Osteocyte (in vitro differentiated cells): ENCODE data around the gene BRCA1. TPM values are rescaled to one million over a fixed set of nuclear protein-coding genes. Genes with fewer than 3 reads are reported as not detected.

ENCODE experiments used
- DNase-seq: peaks from one replicate; pipeline ENCODE4 v3.0.0; 2021; ENCODE audit warnings: mixed read lengths; ENCODE audit not compliant: unreplicated experiment; ENCODE audit errors: extremely low spot score
- H3K27ac Mint-ChIP-seq: one replicate; pipeline ENCODE4 v1.8.0; 2021; ENCODE audit warnings: mild to moderate bottlenecking, mixed read lengths; ENCODE audit not compliant: unreplicated experiment
- H3K27me3 Mint-ChIP-seq: one replicate; pipeline ENCODE4 v1.8.0; 2021; ENCODE audit warnings: mixed read lengths; ENCODE audit not compliant: unreplicated experiment
- H3K36me3 Mint-ChIP-seq: one replicate; pipeline ENCODE4 v1.8.0; 2021; ENCODE audit warnings: mixed read lengths; ENCODE audit not compliant: unreplicated experiment
- H3K4me1 Mint-ChIP-seq: one replicate; pipeline ENCODE4 v1.8.0; 2021; ENCODE audit warnings: mixed read lengths; ENCODE audit not compliant: unreplicated experiment
- H3K4me3 Mint-ChIP-seq: one replicate; pipeline ENCODE4 v1.8.0; 2021; ENCODE audit warnings: mild to moderate bottlenecking, moderate library complexity, mixed read lengths; ENCODE audit not compliant: unreplicated experiment
- H3K9me3 Mint-ChIP-seq: one replicate; pipeline ENCODE4 v1.8.0; 2021; ENCODE audit warnings: mixed read lengths; ENCODE audit not compliant: unreplicated experiment
- total RNA-seq: library from RNA; stranded (reverse); gene quantifications from 2 replicates; pipeline ENCODE4 v1.2.1, GENCODE V29; 2021
- TF ChIP-seq, protein P1 (sequence below): fragments of 200-600 bp; sonication (generic); IDR thresholded peaks from 2 replicates; pipeline ENCODE4 v1.5.0; 2021; ENCODE audit warnings: antibody characterized with exemption, mild to moderate bottlenecking, moderate library complexity

The BRCA1 gene
- total RNA-seq, 1 donor from 2014 or later: 7.3 TPM

DNA sequence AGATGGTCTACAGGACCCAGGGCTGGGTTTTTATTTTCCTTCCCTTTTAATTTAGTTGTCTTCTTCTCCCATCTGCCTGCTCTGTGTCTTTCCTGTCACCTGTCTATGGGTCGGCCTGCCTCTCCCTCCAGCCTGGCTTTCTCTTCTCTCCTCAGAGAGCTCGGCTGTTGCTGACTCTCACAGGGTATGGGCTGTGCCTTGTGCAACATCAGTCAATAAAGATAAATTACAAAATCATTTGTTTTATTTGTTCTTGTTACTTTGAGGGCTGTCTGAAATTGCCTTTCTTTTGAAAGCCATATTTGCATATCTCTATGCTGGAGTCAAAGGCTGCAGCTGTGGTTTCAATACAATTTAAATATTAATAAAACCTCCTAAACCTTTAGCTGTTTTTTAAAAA is 84.5 kb downstream of the BRCA1 start:
- DNase-seq: no peak
- H3K4me1 Mint-ChIP-seq: no peaks in the 10 kb centered on the region
- no peaks in the 10 kb centered on the region for H3K36me3 Mint-ChIP-seq
- no peak overlapping the region for H3K27ac Mint-ChIP-seq
- H3K9me3 Mint-ChIP-seq: no peaks in the 10 kb centered on the region
- TF ChIP-seq, protein P1, sequence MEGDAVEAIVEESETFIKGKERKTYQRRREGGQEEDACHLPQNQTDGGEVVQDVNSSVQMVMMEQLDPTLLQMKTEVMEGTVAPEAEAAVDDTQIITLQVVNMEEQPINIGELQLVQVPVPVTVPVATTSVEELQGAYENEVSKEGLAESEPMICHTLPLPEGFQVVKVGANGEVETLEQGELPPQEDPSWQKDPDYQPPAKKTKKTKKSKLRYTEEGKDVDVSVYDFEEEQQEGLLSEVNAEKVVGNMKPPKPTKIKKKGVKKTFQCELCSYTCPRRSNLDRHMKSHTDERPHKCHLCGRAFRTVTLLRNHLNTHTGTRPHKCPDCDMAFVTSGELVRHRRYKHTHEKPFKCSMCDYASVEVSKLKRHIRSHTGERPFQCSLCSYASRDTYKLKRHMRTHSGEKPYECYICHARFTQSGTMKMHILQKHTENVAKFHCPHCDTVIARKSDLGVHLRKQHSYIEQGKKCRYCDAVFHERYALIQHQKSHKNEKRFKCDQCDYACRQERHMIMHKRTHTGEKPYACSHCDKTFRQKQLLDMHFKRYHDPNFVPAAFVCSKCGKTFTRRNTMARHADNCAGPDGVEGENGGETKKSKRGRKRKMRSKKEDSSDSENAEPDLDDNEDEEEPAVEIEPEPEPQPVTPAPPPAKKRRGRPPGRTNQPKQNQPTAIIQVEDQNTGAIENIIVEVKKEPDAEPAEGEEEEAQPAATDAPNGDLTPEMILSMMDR: no peak
- no peak overlapping the region for H3K4me3 Mint-ChIP-seq
- H3K27me3 Mint-ChIP-seq: no peaks in the 10 kb centered on the region

DNA sequence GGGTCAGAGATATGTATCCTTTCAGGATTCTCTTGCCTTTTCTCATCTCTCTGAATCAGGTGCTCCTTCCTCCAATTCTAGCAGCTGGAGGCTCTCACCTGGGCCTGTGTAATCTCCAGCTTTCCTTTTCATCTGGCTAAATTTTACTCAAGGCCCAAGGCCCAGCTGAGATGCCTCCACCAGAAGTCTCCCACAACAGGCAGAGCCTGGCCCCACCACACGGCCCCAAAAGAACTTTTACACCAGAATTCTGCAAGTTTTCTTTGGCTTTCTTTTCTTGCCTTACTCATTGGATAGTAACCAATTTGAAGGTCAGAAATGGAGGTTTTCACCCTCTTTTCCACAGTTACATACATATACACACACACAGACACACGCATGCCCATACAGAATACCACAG is 85.5 kb downstream of the BRCA1 start:
- H3K36me3 Mint-ChIP-seq: no peaks in the 10 kb centered on the region
- TF ChIP-seq, protein P1: no peak
- H3K4me1 Mint-ChIP-seq: no peaks in the 10 kb centered on the region
- H3K4me3 Mint-ChIP-seq: no peak overlapping the region
- no peak overlapping the region for H3K27ac Mint-ChIP-seq
- H3K9me3 Mint-ChIP-seq: no peaks in the 10 kb centered on the region
- no peak for DNase-seq
- no peaks in the 10 kb centered on the region for H3K27me3 Mint-ChIP-seq

DNA sequence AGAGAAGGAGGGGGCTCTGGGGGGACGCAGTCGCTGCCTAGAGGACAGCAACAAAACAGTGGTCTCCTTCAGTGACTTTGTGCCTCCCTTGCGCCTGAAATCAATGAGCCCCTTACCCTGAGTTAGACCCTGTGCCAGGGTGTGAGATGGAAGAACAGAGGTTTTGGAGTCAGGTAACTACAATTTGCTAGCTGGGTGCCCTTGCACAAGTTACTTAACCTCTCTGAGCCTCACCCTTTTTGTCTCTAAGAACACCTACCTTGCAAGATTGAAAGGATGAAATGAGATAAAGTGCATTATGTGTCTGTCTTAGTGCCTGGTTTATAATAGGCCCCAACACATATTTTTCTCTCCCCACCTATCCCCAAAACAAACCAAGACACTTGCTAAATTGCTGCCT is 90.3 kb downstream of the BRCA1 start:
- Mint-ChIP-seq H3K4me1 (no peaks in the 10 kb centered on the region), H3K27ac (no peak overlapping the region), H3K27me3 (peaks cover 3% of the 10 kb centered on the region), H3K36me3 (no peaks in the 10 kb centered on the region), H3K9me3 (no peaks in the 10 kb centered on the region), H3K4me3 (no peak overlapping the region)
- no peak for DNase-seq
- TF ChIP-seq, protein P1: no peak

DNA sequence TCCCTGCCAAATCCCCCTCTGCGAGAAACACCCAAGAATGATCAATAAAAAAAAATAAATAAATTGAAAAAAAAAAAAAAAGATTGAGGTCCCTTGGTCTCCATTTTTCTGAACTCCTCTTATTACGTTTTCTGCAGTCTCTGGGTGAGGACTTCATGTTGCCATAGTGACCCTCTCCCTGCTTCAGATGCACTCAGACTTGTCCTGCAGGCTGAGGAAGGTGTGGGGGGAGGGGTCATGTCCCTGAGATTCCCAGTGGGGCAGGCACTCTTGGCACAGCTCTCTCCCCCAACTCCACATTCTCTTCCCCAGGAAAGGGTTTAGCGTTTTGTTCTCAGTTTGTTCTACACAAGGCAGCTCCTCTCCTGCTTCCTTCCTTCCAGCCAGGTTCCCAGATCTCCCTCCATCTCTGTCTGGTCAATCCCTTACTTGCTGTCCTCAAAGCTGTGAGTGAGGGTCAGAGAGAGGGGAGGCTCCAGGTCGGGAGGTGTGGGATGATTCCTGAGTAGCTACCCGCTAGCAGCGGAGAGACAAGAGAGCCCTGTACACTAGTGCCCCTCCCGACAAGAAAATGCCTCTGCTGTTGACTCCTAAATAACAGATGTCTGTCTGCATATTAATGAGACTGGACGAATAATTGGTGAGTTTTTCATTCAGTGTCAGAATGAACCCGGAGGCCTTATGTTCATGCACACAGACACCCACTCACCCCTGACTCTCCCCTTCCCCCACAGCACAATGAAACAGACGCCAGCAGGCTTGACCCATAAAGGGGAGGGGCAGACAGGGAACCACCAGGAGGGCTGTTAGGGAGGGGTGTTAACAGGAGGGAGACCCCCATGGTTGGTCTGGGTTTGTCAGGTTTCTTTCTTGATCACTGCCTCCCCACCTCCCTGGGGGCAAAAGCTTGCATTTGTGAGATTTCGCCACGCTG is 90.9 kb downstream of the BRCA1 start:
- Mint-ChIP-seq H3K4me1 (no peaks in the 10 kb centered on the region), H3K36me3 (no peaks in the 10 kb centered on the region), H3K9me3 (no peaks in the 10 kb centered on the region), H3K4me3 (no peak overlapping the region), H3K27me3 (peaks cover 3% of the 10 kb centered on the region), H3K27ac (no peak overlapping the region)
- no peak for DNase-seq
- TF ChIP-seq, protein P1: no peak

DNA sequence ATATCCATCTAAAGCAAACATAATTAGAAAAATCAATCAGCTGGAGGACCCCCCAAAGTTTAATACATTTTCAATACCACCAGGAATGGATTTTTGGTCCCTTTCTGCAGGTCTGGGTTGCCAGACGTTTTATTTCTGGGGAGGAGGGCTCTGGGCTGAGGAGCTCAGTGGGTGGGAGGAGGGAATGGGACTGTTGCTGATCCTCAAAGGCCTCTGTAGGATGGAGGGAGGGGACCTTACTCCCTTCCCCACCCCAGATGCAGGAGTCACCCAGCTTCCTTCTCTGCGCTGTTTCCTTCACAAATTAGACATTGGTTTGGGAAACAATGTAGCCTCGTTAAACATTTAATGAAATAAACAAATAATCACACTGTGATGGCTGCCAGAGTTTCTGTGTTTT is 93.5 kb downstream of the BRCA1 start:
- Mint-ChIP-seq H3K27ac (no peak overlapping the region), H3K27me3 (peaks cover 3% of the 10 kb centered on the region), H3K4me3 (no peak overlapping the region), H3K4me1 (no peaks in the 10 kb centered on the region), H3K36me3 (no peaks in the 10 kb centered on the region), H3K9me3 (no peaks in the 10 kb centered on the region)
- no peak for DNase-seq
- TF ChIP-seq, protein P1: no peak
